Retinal pigment epithelial cell (primary cell): Measurements from ENCODE around the gene NVL.

ENCODE experiments used
- DNase-seq: peaks from one replicate; pipeline ENCODE4 v3.0.0-alpha.2; 2010; ENCODE audit warnings: low read depth
- H3K4me3 ChIP-seq: 2 replicates; pipeline ENCODE4 v1.5.1; 2011; ENCODE audit warnings: mild to moderate bottlenecking, low read length, control low read depth, moderate library complexity
- CTCF ChIP-seq: conservative IDR thresholded peaks from 2 replicates; pipeline ENCODE4 v1.5.1; 2011; ENCODE audit warnings: low read depth, low read length, control low read depth, inconsistent platforms

NVL gene

GRCh38 chr1:224331824-224332223 lies 1.9 kb upstream of the NVL start:
- H3K4me3 ChIP-seq = no peak overlapping the region
- no peak for DNase-seq
- TF ChIP-seq CTCF = no peak

DNA sequence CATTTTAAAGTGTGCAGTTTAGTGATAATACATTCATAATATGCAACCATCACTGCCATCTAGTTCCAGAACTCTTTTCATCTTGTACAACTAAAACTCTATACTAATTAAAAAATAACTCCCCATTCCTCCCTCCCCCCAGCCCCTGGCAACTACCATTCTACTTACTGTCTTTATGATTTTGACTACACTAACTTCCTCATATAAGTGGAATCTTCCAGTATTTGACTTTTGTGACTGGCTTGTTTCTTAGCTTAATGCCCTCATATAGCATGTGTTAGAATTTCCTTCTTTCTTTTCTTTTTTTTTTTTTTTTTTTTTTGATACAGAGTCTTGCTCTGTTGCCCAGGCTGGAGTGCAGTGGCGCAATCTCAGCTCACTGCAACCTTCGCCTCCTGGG lies 1.4 kb upstream of the NVL start:
- no peak for DNase-seq
- no peak for TF ChIP-seq CTCF
- no peak overlapping the region for H3K4me3 ChIP-seq

- DNase-seq = no peak
- no peak for TF ChIP-seq CTCF
- H3K4me3 ChIP-seq = peak overlapping the region; percentile 99
Measured at GRCh38 chr1:224329484-224329841, 509 bp downstream of the NVL start.

GRCh38 chr1:224328644-224329043 lies 1.3 kb downstream of the NVL start:
- TF ChIP-seq CTCF = no peak
- no peak overlapping the region for H3K4me3 ChIP-seq
- DNase-seq = no peak

GRCh38 chr1:224325959-224326358 lies 4.0 kb downstream of the NVL start:
- DNase-seq = no peak
- H3K4me3 ChIP-seq = no peak overlapping the region
- TF ChIP-seq CTCF = no peak

DNA sequence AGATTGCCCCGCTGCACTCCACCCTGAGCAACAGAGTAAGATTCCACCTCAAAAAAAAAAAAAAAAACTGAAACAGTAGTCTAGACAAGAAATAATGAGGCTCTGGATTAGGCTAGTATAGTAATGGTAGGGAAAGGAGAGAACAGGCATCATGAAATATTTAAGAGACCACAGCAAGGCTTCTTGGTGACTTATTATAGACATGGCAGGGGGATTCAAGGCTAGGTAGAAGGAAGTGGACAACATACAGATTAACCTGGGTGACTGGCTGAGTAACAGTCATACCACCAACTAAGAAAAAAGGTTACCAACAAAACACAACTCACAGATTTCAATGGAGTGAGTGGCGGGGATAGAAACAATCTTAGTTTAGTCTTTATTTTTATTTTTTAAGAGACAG lies 8.3 kb downstream of the NVL start:
- no peak for DNase-seq
- no peak overlapping the region for H3K4me3 ChIP-seq
- no peak for TF ChIP-seq CTCF

- no peak for TF ChIP-seq CTCF
- no peak overlapping the region for H3K4me3 ChIP-seq
- DNase-seq = no peak
Measured at GRCh38 chr1:224317383-224318045, 12.5 kb downstream of the NVL start.
